ENCODE data around the gene MXD1. TPM values are rescaled to one million over a fixed set of nuclear protein-coding genes. Genes with fewer than 3 reads are reported as not detected.

The MXD1 gene
- total RNA-seq, 2 donors from 2014 or later, result 3.6 to 4.6 TPM

DNA sequence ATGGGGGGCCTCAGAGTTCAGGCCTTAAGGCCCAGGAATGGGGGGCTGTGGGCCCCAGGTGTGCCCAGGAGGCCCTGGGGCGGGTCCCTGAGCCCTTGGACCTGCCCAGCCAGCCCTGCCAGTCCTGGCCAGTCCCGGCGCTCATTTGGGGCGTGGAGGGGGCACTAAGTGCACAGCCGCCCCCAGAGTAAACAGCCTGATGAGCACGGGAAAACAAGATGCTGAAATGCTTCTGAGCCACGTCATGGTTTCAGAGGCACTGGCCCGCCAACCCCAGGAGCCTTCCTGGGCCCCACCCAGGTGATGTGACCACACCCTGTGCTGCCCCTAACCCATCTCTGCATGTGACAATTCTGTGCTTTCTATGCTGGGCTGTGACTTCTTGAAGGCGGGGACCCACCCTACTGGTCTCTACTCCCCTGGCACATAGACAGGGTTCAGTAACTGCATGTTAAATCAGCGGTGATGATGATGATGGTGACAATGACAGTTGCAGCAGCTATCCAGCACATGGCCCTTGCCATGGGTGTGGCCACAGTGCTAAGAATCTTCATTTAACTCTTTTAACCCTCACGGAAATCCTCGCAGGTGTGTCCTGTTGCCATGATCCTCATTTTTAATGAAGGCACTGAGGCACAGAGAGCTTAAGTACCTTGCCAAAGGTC lies 74.7 kb downstream of the MXD1 start:
- no peaks in the 10 kb centered on the region for H3K9me3 ChIP-seq
- H3K4me1 ChIP-seq, result no peaks in the 10 kb centered on the region
- intact Hi-C loops (cut with DNase I), result no loop called here
- H3K27ac ChIP-seq, result no peak overlapping the region
- ATAC-seq, result no peak
- TF ChIP-seq, protein P1, sequence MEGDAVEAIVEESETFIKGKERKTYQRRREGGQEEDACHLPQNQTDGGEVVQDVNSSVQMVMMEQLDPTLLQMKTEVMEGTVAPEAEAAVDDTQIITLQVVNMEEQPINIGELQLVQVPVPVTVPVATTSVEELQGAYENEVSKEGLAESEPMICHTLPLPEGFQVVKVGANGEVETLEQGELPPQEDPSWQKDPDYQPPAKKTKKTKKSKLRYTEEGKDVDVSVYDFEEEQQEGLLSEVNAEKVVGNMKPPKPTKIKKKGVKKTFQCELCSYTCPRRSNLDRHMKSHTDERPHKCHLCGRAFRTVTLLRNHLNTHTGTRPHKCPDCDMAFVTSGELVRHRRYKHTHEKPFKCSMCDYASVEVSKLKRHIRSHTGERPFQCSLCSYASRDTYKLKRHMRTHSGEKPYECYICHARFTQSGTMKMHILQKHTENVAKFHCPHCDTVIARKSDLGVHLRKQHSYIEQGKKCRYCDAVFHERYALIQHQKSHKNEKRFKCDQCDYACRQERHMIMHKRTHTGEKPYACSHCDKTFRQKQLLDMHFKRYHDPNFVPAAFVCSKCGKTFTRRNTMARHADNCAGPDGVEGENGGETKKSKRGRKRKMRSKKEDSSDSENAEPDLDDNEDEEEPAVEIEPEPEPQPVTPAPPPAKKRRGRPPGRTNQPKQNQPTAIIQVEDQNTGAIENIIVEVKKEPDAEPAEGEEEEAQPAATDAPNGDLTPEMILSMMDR (IDR thresholded peaks at IDR 0.05), result no peak
- no peak for TF ChIP-seq POLR2A (IDR thresholded peaks at IDR 0.05)
- no peak overlapping the region for H3K4me3 ChIP-seq
- no peaks in the 10 kb centered on the region for H3K36me3 ChIP-seq (replicated peaks in 1 of 2; ENCODE audit: insufficient read depth in 1 of 2, low read depth in 2 of 2)
- 88 to 97% methylated on average over 3 to 8 of the region's 12 CpGs for WGBS, 2 donors
- H3K27me3 ChIP-seq, result no peaks in the 10 kb centered on the region
- DNase-seq, result no peak

Small RNAs within 50 kb of the gene (small RNA-seq; reads per million reads assigned to genes)
- gene RPL23AP92, result not detected

Other genes starting within 250 kb of the MXD1 start
- gene ANXA4, start 173.0 kb upstream of the MXD1 start, total RNA-seq, result 100 to 1,000 TPM; 382 to 399 TPM
- gene GMCL1, start 85.4 kb upstream of the MXD1 start, total RNA-seq, result 10 to 100 TPM; 16.1 to 31.6 TPM
- gene SNRNP27, start 21.2 kb upstream of the MXD1 start, total RNA-seq, result 10 to 100 TPM; 28.0 to 34.0 TPM
- under 1 TPM in 1 of 2 donors, not detected in 1; 0.33 TPM for gene ASPRV1, start 46.5 kb downstream of the MXD1 start, total RNA-seq
- gene PCBP1, start 172.4 kb downstream of the MXD1 start, total RNA-seq, result 100 to 1,000 TPM in 1 of 2 donors, 10 to 100 TPM in 1; 97.9 to 128 TPM